ENCODE results near the gene SH3BP5L. TPM values are rescaled to one million over a fixed set of nuclear protein-coding genes. Genes with fewer than 3 reads are reported as not detected.

SH3BP5L gene
- total and polyA plus RNA-seq, 2 of the 13 experiments (the other 11 are each of a cell fraction or from before 2014, with no cell fraction given): 10.3 to 14.9 TPM

- TF ChIP-seq, protein P1, sequence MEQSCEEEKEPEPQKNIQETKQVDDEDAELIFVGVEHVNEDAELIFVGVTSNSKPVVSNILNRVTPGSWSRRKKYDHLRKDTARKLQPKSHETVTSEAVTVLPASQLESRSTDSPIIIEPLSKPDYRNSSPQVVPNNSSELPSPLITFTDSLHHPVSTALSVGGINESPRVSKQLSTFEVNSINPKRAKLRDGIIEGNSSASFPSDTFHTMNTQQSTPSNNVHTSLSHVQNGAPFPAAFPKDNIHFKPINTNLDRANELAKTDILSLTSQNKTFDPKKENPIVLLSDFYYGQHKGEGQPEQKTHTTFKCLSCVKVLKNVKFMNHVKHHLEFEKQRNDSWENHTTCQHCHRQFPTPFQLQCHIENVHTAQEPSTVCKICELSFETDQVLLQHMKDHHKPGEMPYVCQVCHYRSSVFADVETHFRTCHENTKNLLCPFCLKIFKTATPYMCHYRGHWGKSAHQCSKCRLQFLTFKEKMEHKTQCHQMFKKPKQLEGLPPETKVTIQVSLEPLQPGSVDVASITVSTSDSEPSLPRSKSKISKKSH (CRISPR knock-in tag; IDR thresholded peaks at IDR 0.05; ENCODE audit: borderline replicate concordance): no peak
- TF ChIP-seq USF2 (IDR thresholded peaks at IDR 0.05; ENCODE audit: low read depth, low read length) (no peak), USF2 (CRISPR knock-in tag; IDR thresholded peaks at IDR 0.05; ENCODE audit: borderline replicate concordance) (0 out of 2 replicates have a peak, but pooled peaks have one; percentile 17), MZF1 (CRISPR knock-in tag; IDR thresholded peaks at IDR 0.05; ENCODE audit: borderline replicate concordance) (no peak), ZNF556 (CRISPR knock-in tag; IDR thresholded peaks at IDR 0.05; ENCODE audit: borderline replicate concordance) (peak; percentile 31; the same call in 1 of the 2 replicates), ZBTB25 (CRISPR knock-in tag; IDR thresholded peaks at IDR 0.05) (peak; percentile 77; the same call in 1 of the 2 replicates), KDM5A (IDR thresholded peaks at IDR 0.05; ENCODE audit: borderline replicate concordance, low read length) (peak; percentile 18; the same call in 1 of the 2 replicates), PAXIP1 (CRISPR knock-in tag; conservative IDR thresholded peaks at IDR 0.05) (no peak; the same call in 1 of the 2 replicates), ZNF569 (CRISPR knock-in tag; IDR thresholded peaks at IDR 0.05; ENCODE audit: borderline replicate concordance) (0 out of 2 replicates have a peak, but pooled peaks have one; percentile 37), JUNB (CRISPR knock-in tag; IDR thresholded peaks at IDR 0.05; ENCODE audit: borderline replicate concordance) (no peak), ZNF747 (CRISPR knock-in tag; IDR thresholded peaks at IDR 0.05; ENCODE audit: borderline replicate concordance) (no peak), ZNF530 (CRISPR knock-in tag; IDR thresholded peaks at IDR 0.05; ENCODE audit: low read depth) (no peak), ZNF280D (CRISPR knock-in tag; IDR thresholded peaks at IDR 0.05) (no peak)
- TF ChIP-seq, protein P2, sequence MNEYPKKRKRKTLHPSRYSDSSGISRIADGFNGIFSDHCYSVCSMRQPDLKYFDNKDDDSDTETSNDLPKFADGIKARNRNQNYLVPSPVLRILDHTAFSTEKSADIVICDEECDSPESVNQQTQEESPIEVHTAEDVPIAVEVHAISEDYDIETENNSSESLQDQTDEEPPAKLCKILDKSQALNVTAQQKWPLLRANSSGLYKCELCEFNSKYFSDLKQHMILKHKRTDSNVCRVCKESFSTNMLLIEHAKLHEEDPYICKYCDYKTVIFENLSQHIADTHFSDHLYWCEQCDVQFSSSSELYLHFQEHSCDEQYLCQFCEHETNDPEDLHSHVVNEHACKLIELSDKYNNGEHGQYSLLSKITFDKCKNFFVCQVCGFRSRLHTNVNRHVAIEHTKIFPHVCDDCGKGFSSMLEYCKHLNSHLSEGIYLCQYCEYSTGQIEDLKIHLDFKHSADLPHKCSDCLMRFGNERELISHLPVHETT (CRISPR knock-in tag; conservative IDR thresholded peaks at IDR 0.05): peak; percentile 76
Measured at GRCh38 chr1:248837781-248838356, 12.2 kb upstream of the SH3BP5L start, which contains the start of gene ZNF672 (continued).
